Measurements from ENCODE around the gene TBXAS1. TPM values are rescaled to one million over a fixed set of nuclear protein-coding genes. Genes with fewer than 3 reads are reported as not detected.
"Not testable (repeated sequence)": the region's sequence is repeated elsewhere in the genome, so short reads cannot be mapped to it uniquely, and the experiment has no call there.

Gene TBXAS1
- total RNA-seq, 2 experiments from 2014 or later, result 0.86 TPM; not detected in 1

DNA sequence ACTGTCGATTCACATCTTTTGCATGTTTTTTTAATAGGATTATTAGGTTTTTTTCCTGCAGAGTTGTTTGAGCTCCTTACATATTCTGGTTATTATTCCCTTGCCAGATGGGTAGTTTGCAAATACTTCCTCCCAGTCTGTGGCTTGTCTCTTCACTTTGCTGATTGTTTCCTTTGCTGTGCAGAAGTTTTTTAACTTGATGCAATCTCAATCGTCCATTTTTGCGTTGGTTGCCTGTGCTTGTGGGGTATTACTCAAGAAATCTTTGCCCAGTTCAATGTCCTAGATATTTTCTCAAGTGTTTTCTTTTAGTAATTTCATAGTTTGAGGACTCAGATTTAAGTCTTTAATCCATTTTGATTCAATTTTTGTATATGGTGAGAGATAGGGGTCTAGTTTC is 95.4 kb downstream of the TBXAS1 start:
- H3K27ac ChIP-seq (ENCODE audit: low read depth, low read length, poor library complexity, severe bottlenecking), result no peak overlapping the region
- ChIA-PET POLR2A (interaction anchor here (1.6 kb wide), 1 partner anchor 13 kb away, joined by 4 read pairs; no protein-coding TSS in a partner anchor), CTCF (ENCODE audit: unreplicated experiment) (no interaction called here)
- no TSS peak for BruUV-seq (replicated peaks)
- H3K4me3 ChIP-seq (ENCODE audit: low read depth, low read length, poor library complexity, severe bottlenecking), result no peak overlapping the region
- TF ChIP-seq EZH2phosphoT487 (IDR thresholded peaks at IDR 0.05; ENCODE audit: borderline replicate concordance, low read depth, low read length), result no peak
- TF ChIP-seq CTCF (conservative IDR thresholded peaks at IDR 0.05; ENCODE audit: low read length), result no peak
- H3K9me3 ChIP-seq (ENCODE audit: low read length), result no peaks in the 10 kb centered on the region
- H3K9me2 ChIP-seq (ENCODE audit: insufficient read depth, low read length), result no peaks in the 10 kb centered on the region
- intact Hi-C loops (cut with micrococcal nuclease; ENCODE audit: unreplicated experiment), result no loop called here
- peaks cover 12% of the 10 kb centered on the region for H3K4me1 ChIP-seq (ENCODE audit: insufficient read depth, low read length, poor library complexity, severe bottlenecking)
- no peak for DNase-seq (ENCODE audit: low spot score)
- H3K79me2 ChIP-seq (ENCODE audit: insufficient read depth, low read depth, low read length), result no peaks in the 10 kb centered on the region
- no peaks in the 10 kb centered on the region for H3K36me3 ChIP-seq (ENCODE audit: insufficient read depth, low read length)
- no peak overlapping the region for H2AFZ ChIP-seq (ENCODE audit: low read length)
- no peak overlapping the region for H3K4me2 ChIP-seq (ENCODE audit: low read length)
- H4K20me1 ChIP-seq (ENCODE audit: insufficient read depth, low read length), result no peaks in the 10 kb centered on the region

DNA sequence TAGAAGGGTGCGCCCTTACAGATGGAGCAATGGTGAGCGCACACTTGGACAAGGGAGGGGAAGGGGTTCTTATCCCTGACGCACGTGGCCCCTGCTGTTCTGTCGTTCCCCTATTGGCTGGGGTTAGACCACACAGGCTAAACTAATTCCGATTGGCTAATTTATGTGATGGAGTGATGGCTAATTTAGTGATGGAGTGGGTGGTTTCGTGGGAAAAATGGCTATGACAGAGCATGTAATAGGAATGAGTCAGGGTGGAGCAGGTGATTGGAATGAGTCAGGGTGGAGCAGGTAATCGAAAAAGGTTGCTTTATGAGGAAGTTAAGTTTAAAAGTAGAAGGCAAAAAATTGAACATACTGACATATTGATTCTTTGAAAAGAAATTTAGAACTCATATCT is 100.2 kb downstream of the TBXAS1 start:
- H3K27ac ChIP-seq (ENCODE audit: low read depth, low read length, poor library complexity, severe bottlenecking); H2AFZ ChIP-seq (ENCODE audit: low read length); DNase-seq (ENCODE audit: low spot score); POLR2A ChIA-PET; intact Hi-C loops (cut with micrococcal nuclease; ENCODE audit: unreplicated experiment); H3K4me2 ChIP-seq (ENCODE audit: low read length); H3K9me2 ChIP-seq (ENCODE audit: insufficient read depth, low read length); H3K4me1 ChIP-seq (ENCODE audit: insufficient read depth, low read length, poor library complexity, severe bottlenecking); H4K20me1 ChIP-seq (ENCODE audit: insufficient read depth, low read length); CTCF ChIA-PET (ENCODE audit: unreplicated experiment); BruUV-seq (replicated peaks); H3K9me3 ChIP-seq (ENCODE audit: low read length); H3K79me2 ChIP-seq (ENCODE audit: insufficient read depth, low read depth, low read length); H3K36me3 ChIP-seq (ENCODE audit: insufficient read depth, low read length); H3K4me3 ChIP-seq (ENCODE audit: low read depth, low read length, poor library complexity, severe bottlenecking): not testable (repeated sequence)

GRCh38 chr7:139930286-139930965 is 101.4 kb downstream of the TBXAS1 start:
- H4K20me1 ChIP-seq (ENCODE audit: insufficient read depth, low read length), result no peaks in the 10 kb centered on the region
- intact Hi-C loops (cut with micrococcal nuclease; ENCODE audit: unreplicated experiment), result no loop called here

More at GRCh38 chr7:139930286-139930965, 101.4 kb downstream of the TBXAS1 start:
- H3K36me3 ChIP-seq (ENCODE audit: insufficient read depth, low read length), result no peaks in the 10 kb centered on the region
- H3K4me2 ChIP-seq (ENCODE audit: low read length), result no peak overlapping the region
- POLR2A ChIA-PET, result interaction anchor here (0.7 kb wide), 1 partner anchor 20 kb away, joined by 3 read pairs; no protein-coding TSS in a partner anchor
- CTCF ChIA-PET (ENCODE audit: unreplicated experiment), result interaction anchor here (0.6 kb wide), 1 partner anchor 763 kb away, joined by 3 read pairs; no protein-coding TSS in a partner anchor
- DNase-seq (ENCODE audit: low spot score), result no peak
- H3K27ac ChIP-seq (ENCODE audit: low read depth, low read length, poor library complexity, severe bottlenecking), result no peak overlapping the region
- H3K9me2 ChIP-seq (ENCODE audit: insufficient read depth, low read length), result no peaks in the 10 kb centered on the region
- BruUV-seq (replicated peaks), result no TSS peak
- no peaks in the 10 kb centered on the region for H3K9me3 ChIP-seq (ENCODE audit: low read length)
- H2AFZ ChIP-seq (ENCODE audit: low read length), result no peak overlapping the region
- no peaks in the 10 kb centered on the region for H3K79me2 ChIP-seq (ENCODE audit: insufficient read depth, low read depth, low read length)
- no peak overlapping the region for H3K4me3 ChIP-seq (ENCODE audit: low read depth, low read length, poor library complexity, severe bottlenecking)
- TF ChIP-seq CTCF (conservative IDR thresholded peaks at IDR 0.05; ENCODE audit: low read length) (no peak), EZH2phosphoT487 (IDR thresholded peaks at IDR 0.05; ENCODE audit: borderline replicate concordance, low read depth, low read length) (no peak)
- no peaks in the 10 kb centered on the region for H3K4me1 ChIP-seq (ENCODE audit: insufficient read depth, low read length, poor library complexity, severe bottlenecking)
